ENCODE results near the gene TMC4. TPM values are rescaled to one million over a fixed set of nuclear protein-coding genes. Genes with fewer than 3 reads are reported as not detected.
"Not testable (repeated sequence)": the region's sequence is repeated elsewhere in the genome, so short reads cannot be mapped to it uniquely, and the experiment has no call there.

The TMC4 gene
- total RNA-seq, 3 donors from 2014 or later: 0.48 to 41.6 (median 38.0) TPM

DNA sequence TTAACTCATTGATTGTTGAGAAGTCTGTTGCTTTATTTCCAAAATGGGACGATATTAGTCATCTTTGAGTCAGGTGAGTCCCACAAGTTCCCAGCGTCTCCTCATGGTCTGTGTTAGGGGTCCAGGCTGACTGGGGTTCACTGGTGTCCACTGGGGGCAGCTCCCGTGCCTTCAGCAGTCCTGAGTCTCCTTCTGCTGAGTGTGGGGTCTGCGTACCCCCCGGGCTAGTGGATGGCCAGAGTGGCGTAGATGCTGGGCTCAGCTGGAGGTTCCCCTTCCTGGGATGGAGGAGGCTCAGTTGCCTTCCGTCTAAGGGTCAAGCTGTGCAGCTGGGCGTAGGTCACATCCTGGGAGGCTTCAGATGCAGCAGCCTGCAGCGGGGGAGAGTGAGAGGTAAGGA lies 43.9 kb upstream of the TMC4 start:
- Histone ChIP-seq H3K27me3 (no peaks in the 10 kb centered on the region), H3K4me3 (no peak overlapping the region)
- DNase-seq (ENCODE audit: low spot score in 2 of 2): no peak

GRCh38 chr19:54214734-54215133 lies 41.8 kb upstream of the TMC4 start:
- H3K27me3 ChIP-seq; H3K4me3 ChIP-seq; H3K9me3 ChIP-seq; H3K4me1 ChIP-seq; DNase-seq (ENCODE audit: low spot score in 2 of 2); intact Hi-C loops (cut with DNase I; ENCODE audit: low total_unique reads); H3K27ac ChIP-seq; H3K36me3 ChIP-seq: not testable (repeated sequence)

More for the DNA sequence above, 43.9 kb upstream of the TMC4 start:
- Histone ChIP-seq H3K4me1 (no peaks in the 10 kb centered on the region), H3K36me3 (no peaks in the 10 kb centered on the region), H3K9me3 (no peaks in the 10 kb centered on the region), H3K27ac (no peak overlapping the region)
- intact Hi-C loops (cut with DNase I; ENCODE audit: low total_unique reads): no loop called here
- TF ChIP-seq, protein P1, sequence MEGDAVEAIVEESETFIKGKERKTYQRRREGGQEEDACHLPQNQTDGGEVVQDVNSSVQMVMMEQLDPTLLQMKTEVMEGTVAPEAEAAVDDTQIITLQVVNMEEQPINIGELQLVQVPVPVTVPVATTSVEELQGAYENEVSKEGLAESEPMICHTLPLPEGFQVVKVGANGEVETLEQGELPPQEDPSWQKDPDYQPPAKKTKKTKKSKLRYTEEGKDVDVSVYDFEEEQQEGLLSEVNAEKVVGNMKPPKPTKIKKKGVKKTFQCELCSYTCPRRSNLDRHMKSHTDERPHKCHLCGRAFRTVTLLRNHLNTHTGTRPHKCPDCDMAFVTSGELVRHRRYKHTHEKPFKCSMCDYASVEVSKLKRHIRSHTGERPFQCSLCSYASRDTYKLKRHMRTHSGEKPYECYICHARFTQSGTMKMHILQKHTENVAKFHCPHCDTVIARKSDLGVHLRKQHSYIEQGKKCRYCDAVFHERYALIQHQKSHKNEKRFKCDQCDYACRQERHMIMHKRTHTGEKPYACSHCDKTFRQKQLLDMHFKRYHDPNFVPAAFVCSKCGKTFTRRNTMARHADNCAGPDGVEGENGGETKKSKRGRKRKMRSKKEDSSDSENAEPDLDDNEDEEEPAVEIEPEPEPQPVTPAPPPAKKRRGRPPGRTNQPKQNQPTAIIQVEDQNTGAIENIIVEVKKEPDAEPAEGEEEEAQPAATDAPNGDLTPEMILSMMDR (IDR thresholded peaks at IDR 0.05): no peak
- no peak for TF ChIP-seq POLR2AphosphoS5 (IDR thresholded peaks at IDR 0.05)
- TF ChIP-seq POLR2A (IDR thresholded peaks at IDR 0.05): no peak

GRCh38 chr19:54214217-54214616 lies 41.3 kb upstream of the TMC4 start:
- DNase-seq (ENCODE audit: low spot score in 2 of 2); H3K4me1 ChIP-seq; H3K9me3 ChIP-seq; H3K36me3 ChIP-seq; intact Hi-C loops (cut with DNase I; ENCODE audit: low total_unique reads); H3K4me3 ChIP-seq; H3K27me3 ChIP-seq; H3K27ac ChIP-seq: not testable (repeated sequence)

DNA sequence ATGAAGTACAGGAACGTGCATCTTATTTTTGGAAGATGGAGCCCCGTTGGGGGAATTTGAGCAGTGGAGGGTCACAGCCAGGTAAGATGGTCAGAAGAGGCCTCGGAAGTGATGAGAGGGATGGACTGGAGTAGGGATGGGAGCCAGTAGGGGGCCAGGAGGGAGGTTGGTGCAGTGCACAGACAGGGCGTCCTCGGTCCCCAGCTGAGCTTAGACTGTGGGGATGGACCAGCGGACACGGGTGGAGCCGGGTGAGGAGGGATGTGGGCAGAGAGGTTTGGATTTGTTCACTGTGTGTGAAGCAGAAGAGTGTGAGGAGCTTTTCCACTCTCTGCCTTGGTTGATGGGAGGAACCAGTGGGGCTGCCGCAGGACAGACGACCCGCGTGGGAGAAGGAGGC lies 38.3 kb upstream of the TMC4 start:
- Histone ChIP-seq H3K9me3 (no peaks in the 10 kb centered on the region), H3K36me3 (peaks cover 4% of the 10 kb centered on the region), H3K4me3 (peak overlapping the region in 1 of 3 donors; percentile 46), H3K27ac (peak overlapping the region in 1 of 2 donors; percentile 56), H3K27me3 (no peaks in the 10 kb centered on the region), H3K4me1 (peaks cover 0 to 13% of the 10 kb centered on the region in 2 donors)
- DNase-seq (ENCODE audit: low spot score in 2 of 2): no peak
- intact Hi-C loops (cut with DNase I; ENCODE audit: low total_unique reads): no loop called here
- TF ChIP-seq, protein P1 (IDR thresholded peaks at IDR 0.05): no peak
- TF ChIP-seq POLR2A (IDR thresholded peaks at IDR 0.05): no peak
- no peak for TF ChIP-seq POLR2AphosphoS5 (IDR thresholded peaks at IDR 0.05)

DNA sequence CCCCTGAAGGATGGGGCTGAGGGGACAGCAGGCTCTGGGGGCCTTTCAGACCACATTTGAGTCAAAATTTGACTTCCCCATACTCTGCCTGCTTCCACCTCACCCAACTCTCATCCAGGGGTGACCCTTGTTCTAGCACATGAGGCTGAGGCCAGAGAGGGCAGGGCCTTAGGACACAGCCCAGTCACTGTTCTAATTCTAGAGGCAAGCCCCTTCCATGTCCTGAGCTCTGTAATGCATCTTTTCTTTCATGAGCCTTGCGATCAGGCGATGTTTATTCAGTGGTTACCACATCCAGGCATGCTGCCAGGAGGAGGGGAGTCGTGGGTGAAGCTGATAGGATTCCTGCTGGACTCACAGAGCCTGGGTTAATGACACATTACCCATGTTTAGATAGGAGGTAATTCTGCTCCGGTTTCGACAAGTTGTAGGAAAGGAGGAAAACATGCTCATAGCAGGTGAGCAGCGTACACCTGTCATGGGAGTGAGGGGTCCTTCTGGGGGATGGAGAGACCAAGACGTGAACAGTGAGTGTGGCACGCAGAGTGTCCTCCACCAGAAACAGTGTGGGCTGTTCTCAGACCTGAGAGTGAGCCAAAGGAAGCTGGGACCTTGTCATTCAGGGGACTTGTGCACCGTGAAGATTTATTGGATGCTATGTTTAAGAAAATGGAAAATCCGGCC lies 37.0 kb upstream of the TMC4 start:
- Histone ChIP-seq H3K27ac (peak overlapping the region; percentile 71 to 96), H3K36me3 (peaks cover 4% of the 10 kb centered on the region), H3K4me1 (peaks cover 0 to 13% of the 10 kb centered on the region in 2 donors), H3K4me3 (peak overlapping the region in 1 of 3 donors; percentile 46), H3K27me3 (no peaks in the 10 kb centered on the region), H3K9me3 (no peaks in the 10 kb centered on the region)
- DNase-seq (ENCODE audit: low spot score in 2 of 2): peak; percentile 75 to 76
- TF ChIP-seq POLR2A (IDR thresholded peaks at IDR 0.05) (no peak), POLR2AphosphoS5 (IDR thresholded peaks at IDR 0.05) (peak in 2 of 3 donors; percentile 61 to 82)
- TF ChIP-seq, protein P1 (IDR thresholded peaks at IDR 0.05): no peak
- intact Hi-C loops (cut with DNase I; ENCODE audit: low total_unique reads): no loop called here

DNA sequence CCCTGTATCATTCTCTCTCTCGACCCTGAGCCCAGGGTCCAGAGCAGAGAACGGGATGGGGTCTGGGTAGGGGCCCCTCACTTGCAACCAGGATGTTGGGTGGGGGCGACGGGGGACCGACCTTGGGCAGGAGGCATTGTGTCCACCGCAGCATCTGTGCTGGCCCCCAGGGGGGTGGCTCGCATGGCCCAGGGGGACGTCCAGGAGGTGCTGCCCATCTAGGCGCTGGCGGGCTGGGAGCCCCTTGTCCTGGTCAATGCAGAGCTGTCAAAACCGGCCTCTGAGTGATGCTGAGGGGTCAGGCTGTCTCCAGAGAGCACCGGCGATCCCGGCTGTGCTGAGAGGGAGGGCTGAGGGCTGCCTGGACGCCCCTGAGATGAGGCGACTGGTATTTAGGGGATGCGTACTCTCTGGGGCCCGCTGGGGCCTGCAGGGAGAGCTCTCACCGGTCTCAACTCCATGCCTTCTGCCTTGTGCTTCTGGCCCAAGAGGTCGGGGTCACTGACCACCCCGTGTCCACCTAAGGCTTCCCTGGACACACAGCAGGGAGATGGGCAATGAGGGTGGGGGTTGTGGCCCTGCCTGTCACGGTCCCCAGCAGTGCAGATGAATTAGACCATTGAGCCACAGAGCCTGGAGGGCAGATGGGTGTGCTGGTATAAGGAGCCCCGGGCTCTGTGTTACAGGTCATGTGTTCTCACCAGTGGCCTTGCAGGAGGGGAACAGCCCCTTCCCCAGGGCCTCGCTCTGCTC lies 36.3 kb upstream of the TMC4 start:
- Histone ChIP-seq H3K9me3 (no peaks in the 10 kb centered on the region), H3K4me1 (peaks cover 0 to 13% of the 10 kb centered on the region in 2 donors), H3K27ac (peak overlapping the region; percentile 71 to 96), H3K36me3 (peaks cover 4% of the 10 kb centered on the region), H3K27me3 (no peaks in the 10 kb centered on the region), H3K4me3 (peak overlapping the region in 1 of 3 donors; percentile 46)
- intact Hi-C loops (cut with DNase I; ENCODE audit: low total_unique reads): no loop called here
- no peak for DNase-seq (ENCODE audit: low spot score in 2 of 2)
- TF ChIP-seq POLR2AphosphoS5 (IDR thresholded peaks at IDR 0.05) (peak in 1 of 3 donors; percentile 5), POLR2A (IDR thresholded peaks at IDR 0.05) (no peak)
- TF ChIP-seq, protein P1 (IDR thresholded peaks at IDR 0.05): no peak
